ENCODE results near the gene COG5. TPM values are rescaled to one million over a fixed set of nuclear protein-coding genes. Genes with fewer than 3 reads are reported as not detected.

COG5 gene
- total RNA-seq, 1 donor from 2014 or later: 39.6 TPM

DNA sequence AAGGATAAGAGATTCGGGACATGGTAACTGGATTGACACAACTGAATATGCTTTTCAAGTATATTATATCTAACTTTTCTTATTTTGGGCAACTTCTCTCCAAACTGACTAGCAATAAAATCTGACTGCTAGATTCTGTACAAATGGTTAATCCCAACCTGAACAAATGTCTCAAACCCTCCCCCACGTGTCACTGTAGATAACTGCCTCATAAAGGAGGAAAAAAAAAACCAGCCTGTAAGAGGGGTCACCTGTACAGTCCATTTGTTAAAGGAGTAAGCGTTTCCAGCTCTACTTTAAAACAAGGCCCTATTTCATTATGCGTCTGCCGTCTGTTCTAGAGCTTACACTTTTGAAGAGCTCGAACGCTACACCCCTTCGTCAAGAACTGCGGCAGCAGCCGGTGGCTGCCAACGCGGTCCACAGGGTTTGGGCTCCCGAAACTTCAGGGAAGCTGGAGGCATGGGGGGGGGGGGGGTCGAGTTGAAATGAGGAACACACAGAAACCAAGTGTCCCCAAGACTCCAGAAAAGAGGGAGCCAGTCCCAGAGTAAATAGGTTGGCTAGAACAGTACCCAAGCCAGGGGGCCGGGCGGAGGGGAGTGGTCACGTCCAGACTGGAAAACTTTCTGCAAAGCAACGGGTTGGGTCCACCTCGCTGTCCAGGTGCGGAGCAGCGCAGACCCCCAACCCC, 492 bp downstream of the COG5 start:
- DNase-seq (no peak), ATAC-seq (peak; percentile 85)
- Histone ChIP-seq H3K36me3 (no peaks in the 10 kb centered on the region), H3K4me1 (peaks cover 38% of the 10 kb centered on the region), H3K27me3 (no peaks in the 10 kb centered on the region), H3K4me3 (peak overlapping the region; percentile 85), H3K27ac (peak overlapping the region; percentile 92), H3K9me3 (no peaks in the 10 kb centered on the region)
- intact Hi-C loops (cut with DNase I): no loop called here
- TF ChIP-seq, protein P1, sequence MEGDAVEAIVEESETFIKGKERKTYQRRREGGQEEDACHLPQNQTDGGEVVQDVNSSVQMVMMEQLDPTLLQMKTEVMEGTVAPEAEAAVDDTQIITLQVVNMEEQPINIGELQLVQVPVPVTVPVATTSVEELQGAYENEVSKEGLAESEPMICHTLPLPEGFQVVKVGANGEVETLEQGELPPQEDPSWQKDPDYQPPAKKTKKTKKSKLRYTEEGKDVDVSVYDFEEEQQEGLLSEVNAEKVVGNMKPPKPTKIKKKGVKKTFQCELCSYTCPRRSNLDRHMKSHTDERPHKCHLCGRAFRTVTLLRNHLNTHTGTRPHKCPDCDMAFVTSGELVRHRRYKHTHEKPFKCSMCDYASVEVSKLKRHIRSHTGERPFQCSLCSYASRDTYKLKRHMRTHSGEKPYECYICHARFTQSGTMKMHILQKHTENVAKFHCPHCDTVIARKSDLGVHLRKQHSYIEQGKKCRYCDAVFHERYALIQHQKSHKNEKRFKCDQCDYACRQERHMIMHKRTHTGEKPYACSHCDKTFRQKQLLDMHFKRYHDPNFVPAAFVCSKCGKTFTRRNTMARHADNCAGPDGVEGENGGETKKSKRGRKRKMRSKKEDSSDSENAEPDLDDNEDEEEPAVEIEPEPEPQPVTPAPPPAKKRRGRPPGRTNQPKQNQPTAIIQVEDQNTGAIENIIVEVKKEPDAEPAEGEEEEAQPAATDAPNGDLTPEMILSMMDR (IDR thresholded peaks at IDR 0.05): no peak

DNA sequence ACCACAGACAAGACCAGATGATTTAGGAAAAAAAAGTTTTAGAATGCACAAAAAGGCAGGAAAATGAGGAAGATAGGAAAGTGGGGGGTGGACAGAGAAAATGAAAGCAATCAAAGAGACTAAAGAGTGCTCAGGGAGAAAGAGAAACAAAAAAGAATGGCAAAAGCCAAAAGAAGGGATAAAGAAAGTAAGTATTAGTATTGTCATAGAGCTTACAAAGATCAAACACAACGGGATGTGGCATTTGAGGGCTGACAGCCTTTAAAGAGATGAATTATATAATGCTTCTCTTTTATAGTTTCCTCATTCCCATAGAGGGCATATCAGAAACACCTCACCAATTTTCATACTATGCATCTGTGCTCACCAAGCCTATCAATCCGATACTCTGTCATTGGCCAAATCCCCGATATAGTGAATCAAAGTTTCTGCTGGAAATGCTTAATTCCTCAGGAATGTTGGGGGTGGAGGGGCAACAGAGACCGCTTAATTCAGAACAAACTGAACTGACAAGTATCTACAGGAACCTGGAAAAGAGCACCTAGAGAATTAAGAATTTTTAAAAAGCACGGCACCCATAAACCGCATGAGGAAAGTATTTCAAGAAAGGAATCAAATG, 2.7 kb downstream of the COG5 start:
- Histone ChIP-seq H3K4me3 (no peak overlapping the region), H3K27me3 (no peaks in the 10 kb centered on the region), H3K27ac (no peak overlapping the region), H3K9me3 (no peaks in the 10 kb centered on the region), H3K4me1 (peaks cover 38% of the 10 kb centered on the region), H3K36me3 (peaks cover 16% of the 10 kb centered on the region)
- DNase-seq (no peak), ATAC-seq (no peak)
- TF ChIP-seq, protein P1 (IDR thresholded peaks at IDR 0.05): no peak
- intact Hi-C loops (cut with DNase I): no loop called here

DNA sequence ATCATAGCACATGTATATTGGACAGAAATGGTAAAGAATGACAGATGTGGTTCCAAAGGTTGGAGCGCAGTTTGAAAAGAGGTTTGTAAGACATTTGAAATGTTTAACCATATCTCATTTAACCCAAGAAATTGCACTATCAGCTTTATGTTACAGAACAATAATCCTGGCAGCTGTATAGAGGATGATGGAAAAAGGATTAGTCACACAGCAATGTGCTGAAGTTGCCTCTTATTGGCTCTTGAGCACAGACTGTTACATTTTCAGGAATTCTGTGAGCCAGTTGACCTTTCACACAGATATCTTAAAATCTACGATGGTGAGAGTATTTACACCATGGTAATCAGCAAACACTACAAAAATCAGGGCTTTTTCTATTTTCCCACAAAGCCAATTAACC, 3.9 kb downstream of the COG5 start:
- H3K4me1 ChIP-seq: peaks cover 34% of the 10 kb centered on the region
- H3K9me3 ChIP-seq: no peaks in the 10 kb centered on the region
- no peak overlapping the region for H3K27ac ChIP-seq
- DNase-seq (no peak), ATAC-seq (no peak)
- H3K27me3 ChIP-seq: no peaks in the 10 kb centered on the region
- H3K36me3 ChIP-seq: peaks cover 25% of the 10 kb centered on the region
- intact Hi-C loops (cut with DNase I): no loop called here
- no peak overlapping the region for H3K4me3 ChIP-seq
- TF ChIP-seq, protein P1 (IDR thresholded peaks at IDR 0.05): no peak

DNA sequence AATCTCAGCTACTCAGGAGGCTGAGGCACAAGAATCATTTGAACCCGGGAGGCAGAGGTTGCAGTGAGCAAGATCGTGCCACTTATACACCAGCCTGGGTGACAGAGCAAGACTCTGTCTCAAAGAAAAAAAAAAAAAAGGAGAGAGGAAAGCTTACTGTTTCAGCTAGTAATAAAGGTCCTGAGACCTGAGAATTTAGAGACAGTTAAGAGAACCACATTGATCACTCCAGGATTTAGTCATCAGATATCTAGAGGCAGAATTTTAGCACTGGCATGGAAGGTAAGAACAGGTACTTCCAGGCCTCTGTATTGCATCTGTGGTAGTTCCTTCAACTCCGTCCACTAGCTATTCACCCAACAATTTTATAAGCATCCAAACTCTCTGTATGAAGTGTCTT, 7.8 kb downstream of the COG5 start:
- TF ChIP-seq, protein P1 (IDR thresholded peaks at IDR 0.05): no peak
- intact Hi-C loops (cut with DNase I): no loop called here

DNA sequence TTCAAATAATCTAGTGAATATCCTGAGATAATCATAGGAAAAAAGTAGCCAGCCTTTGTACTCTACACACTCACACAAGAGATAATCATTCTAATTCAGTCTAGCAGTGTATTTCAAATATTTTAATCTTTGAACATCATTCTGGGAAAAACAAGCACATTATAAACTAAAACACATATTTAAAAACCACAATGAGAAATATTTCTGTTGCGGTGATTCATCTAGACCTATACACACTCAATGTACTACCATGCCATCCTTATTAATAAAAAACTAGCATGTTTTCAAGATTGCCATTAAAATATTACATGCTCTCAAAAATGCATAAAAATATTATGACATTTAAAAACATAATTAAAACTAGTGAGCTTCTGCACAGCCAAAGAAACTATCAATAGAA, 11.8 kb downstream of the COG5 start:
- intact Hi-C loops (cut with DNase I): no loop called here
- ATAC-seq: no peak
- Histone ChIP-seq H3K4me3 (no peak overlapping the region), H3K36me3 (peaks cover 49% of the 10 kb centered on the region), H3K9me3 (no peaks in the 10 kb centered on the region), H3K4me1 (no peaks in the 10 kb centered on the region), H3K27ac (no peak overlapping the region), H3K27me3 (no peaks in the 10 kb centered on the region)
- TF ChIP-seq, protein P1 (IDR thresholded peaks at IDR 0.05): no peak
- DNase-seq: no peak

More for the DNA sequence above, 7.8 kb downstream of the COG5 start:
- H3K4me3 ChIP-seq: no peak overlapping the region
- no peaks in the 10 kb centered on the region for H3K9me3 ChIP-seq
- DNase-seq (no peak), ATAC-seq (no peak)
- peaks cover 47% of the 10 kb centered on the region for H3K36me3 ChIP-seq
- no peak overlapping the region for H3K27ac ChIP-seq
- peaks cover 13% of the 10 kb centered on the region for H3K4me1 ChIP-seq
- H3K27me3 ChIP-seq: no peaks in the 10 kb centered on the region
